ENCODE results near the gene SLX9. TPM values are rescaled to one million over a fixed set of nuclear protein-coding genes. Genes with fewer than 3 reads are reported as not detected.
"Not testable (repeated sequence)": the region's sequence is repeated elsewhere in the genome, so short reads cannot be mapped to it uniquely, and the experiment has no call there.

Gene SLX9
- total RNA-seq, 1 donor from 2014 or later: 33.1 TPM

GRCh38 chr21:45020629-45021427 lies 81.0 kb downstream of the SLX9 start:
- H3K27me3 Mint-ChIP-seq: peaks cover 41% of the 10 kb centered on the region
- no peak for DNase-seq (ENCODE audit: low spot score, unreplicated experiment)
- H3K4me1 Mint-ChIP-seq (ENCODE audit: low read depth): peaks cover 13% of the 10 kb centered on the region

GRCh38 chr21:45021428-45022347 lies 81.9 kb downstream of the SLX9 start:
- Mint-ChIP-seq H3K4me1 (ENCODE audit: low read depth) (peaks cover 5% of the 10 kb centered on the region), H3K36me3 (ENCODE audit: insufficient read depth) (no peaks in the 10 kb centered on the region), H3K9me3 (ENCODE audit: low read depth) (peaks cover 11% of the 10 kb centered on the region), H3K27ac (no peak overlapping the region), H3K4me3 (ENCODE audit: low read depth) (no peak overlapping the region), H3K27me3 (peaks cover 38% of the 10 kb centered on the region)
- no peak for TF ChIP-seq CTCF (IDR thresholded peaks at IDR 0.05; ENCODE audit: unreplicated experiment)
- no peak for DNase-seq (ENCODE audit: low spot score, unreplicated experiment)

More at GRCh38 chr21:45020629-45021427, 81.0 kb downstream of the SLX9 start:
- H3K36me3 Mint-ChIP-seq (ENCODE audit: insufficient read depth): no peaks in the 10 kb centered on the region
- H3K9me3 Mint-ChIP-seq (ENCODE audit: low read depth): peaks cover 11% of the 10 kb centered on the region
- TF ChIP-seq CTCF (IDR thresholded peaks at IDR 0.05; ENCODE audit: unreplicated experiment): no peak
- no peak overlapping the region for H3K27ac Mint-ChIP-seq
- no peak overlapping the region for H3K4me3 Mint-ChIP-seq (ENCODE audit: low read depth)

GRCh38 chr21:45022348-45022675 lies 82.5 kb downstream of the SLX9 start:
- H3K27me3 Mint-ChIP-seq: peaks cover 39% of the 10 kb centered on the region
- H3K27ac Mint-ChIP-seq: no peak overlapping the region
- no peaks in the 10 kb centered on the region for H3K36me3 Mint-ChIP-seq (ENCODE audit: insufficient read depth)
- H3K9me3 Mint-ChIP-seq (ENCODE audit: low read depth): peaks cover 11% of the 10 kb centered on the region
- no peak overlapping the region for H3K4me3 Mint-ChIP-seq (ENCODE audit: low read depth)
- TF ChIP-seq CTCF (IDR thresholded peaks at IDR 0.05; ENCODE audit: unreplicated experiment): no peak
- H3K4me1 Mint-ChIP-seq (ENCODE audit: low read depth): peaks cover 8% of the 10 kb centered on the region
- no peak for DNase-seq (ENCODE audit: low spot score, unreplicated experiment)

GRCh38 chr21:45022736-45023135 lies 82.9 kb downstream of the SLX9 start:
- H3K4me1 Mint-ChIP-seq (ENCODE audit: low read depth): peaks cover 8% of the 10 kb centered on the region

GRCh38 chr21:45024516-45024915 lies 84.7 kb downstream of the SLX9 start:
- not testable (repeated sequence) for DNase-seq (ENCODE audit: low spot score, unreplicated experiment); H3K4me3 Mint-ChIP-seq (ENCODE audit: low read depth); H3K4me1 Mint-ChIP-seq (ENCODE audit: low read depth); H3K36me3 Mint-ChIP-seq (ENCODE audit: insufficient read depth); H3K27ac Mint-ChIP-seq
- Mint-ChIP-seq H3K9me3 (ENCODE audit: low read depth) (peaks cover 11% of the 10 kb centered on the region), H3K27me3 (peaks cover 30% of the 10 kb centered on the region)

More at GRCh38 chr21:45022736-45023135, 82.9 kb downstream of the SLX9 start:
- no peak overlapping the region for H3K4me3 Mint-ChIP-seq (ENCODE audit: low read depth)
- H3K27ac Mint-ChIP-seq: no peak overlapping the region
- H3K9me3 Mint-ChIP-seq (ENCODE audit: low read depth): peaks cover 11% of the 10 kb centered on the region
- TF ChIP-seq CTCF (IDR thresholded peaks at IDR 0.05; ENCODE audit: unreplicated experiment): no peak
- peaks cover 35% of the 10 kb centered on the region for H3K27me3 Mint-ChIP-seq
- no peak for DNase-seq (ENCODE audit: low spot score, unreplicated experiment)
- H3K36me3 Mint-ChIP-seq (ENCODE audit: insufficient read depth): no peaks in the 10 kb centered on the region
